Activated T-cell treated with anti-CD3 and anti-CD28 coated beads, Interleukin-2, amount 50 U/mL, for 72 hours (primary cell): ENCODE data around the gene RASD1. TPM values are rescaled to one million over a fixed set of nuclear protein-coding genes. Genes with fewer than 3 reads are reported as not detected.

ENCODE experiments used
- total RNA-seq, 2 donors: library from RNA; stranded (reverse); gene quantifications; one replicate each; pipeline ENCODE4 v1.2.3, GENCODE V29; 2022

Gene RASD1
- total RNA-seq, 2 donors from 2014 or later, result 1.6 to 3.0 TPM

Other genes with a start within 250 kb of the RASD1 start
- 10 to 100 TPM; 77.7 to 89.0 TPM for gene COPS3, start 215.1 kb downstream of the RASD1 start, total RNA-seq
- gene NT5M, start 193.0 kb downstream of the RASD1 start, total RNA-seq, result 10 to 100 TPM in 1 of 2 donors, 1 to 10 TPM in 1; 8.7 to 11.0 TPM
- gene MED9, start 19.4 kb downstream of the RASD1 start, total RNA-seq, result 10 to 100 TPM; 15.0 to 15.5 TPM
- gene PEMT, start 95.3 kb upstream of the RASD1 start, total RNA-seq, result 10 to 100 TPM; 21.6 to 36.8 TPM
- gene RAI1, start 185.1 kb upstream of the RASD1 start, total RNA-seq, result 10 to 100 TPM; 19.5 to 21.3 TPM